GM12878 (cell line): ENCODE results near the gene STRA6. TPM values are rescaled to one million over a fixed set of nuclear protein-coding genes. Genes with fewer than 3 reads are reported as not detected.

ENCODE experiments used
- ATAC-seq: fragments of 200-7000 bp; cut with Tn5 transposase; 3 replicates; pipeline ENCODE4 v1.9.1; 2020; ENCODE audit warnings: mild to moderate bottlenecking, moderate library complexity
- BruUV-seq: library from RNA; stranded (reverse); fragments of 400-500 nt; replicated peaks from 2 replicates; lab custom pipeline; 2021; lab: Mats Ljungman, UMichigan
- CTCF ChIA-PET: fragments of 300-600 bp; sonication (Branson Sonifier 250); formaldehyde crosslinking; extraction: SDS; loops from one replicate; lab custom pipeline; 2021; ENCODE audit warnings: inconsistent platforms; lab: Yijun Ruan, JAX
- POLR2A ChIA-PET: fragments of 350-600 bp; formaldehyde crosslinking; extraction: SDS; loops from one replicate; lab custom pipeline; 2021; ENCODE audit warnings: inconsistent platforms; lab: Charles Lee
- RAD21 ChIA-PET: fragments of 300-600 bp; sonication (Branson Sonifier 250); formaldehyde crosslinking; loops from one replicate; lab custom pipeline; 2023; ENCODE audit warnings: antibody characterized with exemption; ENCODE audit not compliant: unreplicated experiment; lab: Charles Lee
- SMC1A ChIA-PET: fragments of 300-600 bp; sonication (Branson Sonifier 250); formaldehyde crosslinking; loops from one replicate; lab custom pipeline; 2023; ENCODE audit not compliant: unreplicated experiment, uncharacterized antibody; lab: Charles Lee
- DNase-seq: peaks from one replicate; pipeline ENCODE4 v3.0.0-alpha.2; 2011; ENCODE audit warnings: low read depth, low spot score
- FAIRE-seq: peaks from 3 replicates; lab custom pipeline; 2011; peaks lifted over from hg19 to GRCh38; lab: Jason Lieb, UNC
- H2AFZ ChIP-seq: 2 replicates; pipeline ENCODE4 v1.6.0; 2011; ENCODE audit warnings: low read depth, low read length, control low read depth; ENCODE audit not compliant: control insufficient read depth
- H3K27ac ChIP-seq: 2 replicates; pipeline ENCODE4 v1.5.1; 2011; ENCODE audit warnings: control low read depth; ENCODE audit not compliant: control insufficient read depth, insufficient read depth
- H3K27me3 ChIP-seq, 2 experiments: replicated peaks in 1 of 2; 2 replicates each; pipeline versions ENCODE4 v1.6.0 to v1.6.1; 2011; ENCODE audit warnings: low read length in 1 of 2; ENCODE audit not compliant: control insufficient read depth in 2 of 2, insufficient read depth in 2 of 2
- H3K36me3 ChIP-seq, 2 experiments: 2 replicates each; pipeline ENCODE4 v1.5.1; 2011; ENCODE audit warnings: low read length in 1 of 2; ENCODE audit not compliant: control insufficient read depth in 2 of 2, insufficient read depth in 2 of 2
- H3K4me1 ChIP-seq: 2 replicates; pipeline ENCODE4 v1.6.1; 2011; ENCODE audit warnings: mild to moderate bottlenecking, low read length, moderate library complexity, mixed read lengths; ENCODE audit not compliant: control insufficient read depth, insufficient read depth
- H3K4me2 ChIP-seq: 2 replicates; pipeline ENCODE4 v1.6.0; 2011; ENCODE audit warnings: control low read depth; ENCODE audit not compliant: control insufficient read depth, insufficient read depth
- H3K4me3 ChIP-seq: fragments of 200-600 bp; sonication (generic); 2 replicates; pipeline ENCODE4 v1.5.1; 2016
- H3K79me2 ChIP-seq: 2 replicates; pipeline ENCODE4 v1.6.0; 2011; ENCODE audit warnings: low read length; ENCODE audit not compliant: control insufficient read depth, insufficient read depth
- H3K9ac ChIP-seq: 2 replicates; pipeline ENCODE4 v1.8.0; 2011; ENCODE audit warnings: low read length, control low read depth, mixed read lengths; ENCODE audit not compliant: control insufficient read depth, insufficient read depth
- H3K9me3 ChIP-seq: replicated peaks from 3 replicates; pipeline ENCODE4 v1.5.1; 2011; ENCODE audit warnings: mild to moderate bottlenecking, low read length; ENCODE audit not compliant: control insufficient read depth, insufficient read depth
- H4K20me1 ChIP-seq: 2 replicates; pipeline ENCODE4 v1.6.0; 2011; ENCODE audit not compliant: control insufficient read depth, insufficient read depth
- RCOR1 ChIP-seq: conservative IDR thresholded peaks from 2 replicates; pipeline ENCODE4 v1.6.1; 2012; ENCODE audit warnings: low read depth, low read length, improper control_type of control experiment
- SMC3 ChIP-seq: IDR thresholded peaks from 2 replicates; pipeline ENCODE4 v1.6.1; 2011; ENCODE audit warnings: low read length, improper control_type of control experiment, borderline replicate concordance
- WGBS: methylation state at CpG from one replicate; pipeline ENCODE4 v1.1.6; 2016; ENCODE audit warnings: low lambda C conversion rate; ENCODE audit not compliant: insufficient replicate concordance, insufficient coverage; ENCODE audit errors: missing lambda C conversion rate; 5-methylcytosine and 5-hydroxymethylcytosine counted together
- in situ Hi-C: fragments of 300-500 bp; cut with MboI; formaldehyde crosslinking; loops from 9 replicates; pipeline ENCODE4 v1.14.3; 2018; ENCODE audit warnings: mixed read lengths
- intact Hi-C: fragments of 100-400 bp; cut with micrococcal nuclease; formaldehyde crosslinking; loops from one replicate; pipeline ENCODE4 v1.14.2; 2022; ENCODE audit not compliant: unreplicated experiment
- polyA plus RNA-seq, 11 experiments: library from polyadenylated mRNA; depleted of rRNA in 4 of 11; unstranded in 6 of 11; stranded (reverse) in 5 of 11; fragments of >200 nt; fragmentation: Nextera tagmentation in 4 of 11; fragmentation: Illumina TruSeq in 1 of 11; extraction: Ambion mirVana in 4 of 11; extraction: Trizol in 1 of 11; gene quantifications; 1 replicate in 1 of 11; 2 replicates in 10 of 11; pipeline versions ENCODE4 v1.2.1 to v1.2.3, GENCODE V29; 2011 to 2016; ENCODE audit warnings: inconsistent platforms in 2 of 11, missing spikeins in 2 of 11, low read depth in 1 of 11
- total RNA-seq, 4 experiments: library from RNA; depleted of rRNA in 3 of 4; stranded (reverse); fragments of >200 nt in 3 of 4; fragmentation: Illumina TruSeq in 1 of 4; extraction: Trizol in 1 of 4; gene quantifications; 2 replicates each; pipeline versions ENCODE4 v1.2.1 to v1.2.3, GENCODE V29; 2013 to 2021
- TF ChIP-seq, protein P1 (sequence below): IDR thresholded peaks from 2 replicates; pipeline ENCODE4 v1.6.1; 2012; ENCODE audit warnings: low read depth, low read length, improper control_type of control experiment
- TF ChIP-seq, protein P2 (sequence below): fragments of 450-650 bp; IDR thresholded peaks from 2 replicates; pipeline ENCODE4 v1.6.1; 2017; ENCODE audit warnings: antibody characterized with exemption, mild to moderate bottlenecking, moderate library complexity
- TF ChIP-seq, protein P3 (sequence below): fragments of 450-650 bp; formaldehyde crosslinking; IDR thresholded peaks from 2 replicates; pipeline ENCODE4 v1.4.0; 2020; ENCODE audit warnings: mild to moderate bottlenecking, moderate library complexity

STRA6 gene
- total and polyA plus RNA-seq, 10 of the 15 experiments (the other 5 are each of a cell fraction or from before 2014, with no cell fraction given), result 0.31 to 10.8 (median 5.8) TPM

DNA sequence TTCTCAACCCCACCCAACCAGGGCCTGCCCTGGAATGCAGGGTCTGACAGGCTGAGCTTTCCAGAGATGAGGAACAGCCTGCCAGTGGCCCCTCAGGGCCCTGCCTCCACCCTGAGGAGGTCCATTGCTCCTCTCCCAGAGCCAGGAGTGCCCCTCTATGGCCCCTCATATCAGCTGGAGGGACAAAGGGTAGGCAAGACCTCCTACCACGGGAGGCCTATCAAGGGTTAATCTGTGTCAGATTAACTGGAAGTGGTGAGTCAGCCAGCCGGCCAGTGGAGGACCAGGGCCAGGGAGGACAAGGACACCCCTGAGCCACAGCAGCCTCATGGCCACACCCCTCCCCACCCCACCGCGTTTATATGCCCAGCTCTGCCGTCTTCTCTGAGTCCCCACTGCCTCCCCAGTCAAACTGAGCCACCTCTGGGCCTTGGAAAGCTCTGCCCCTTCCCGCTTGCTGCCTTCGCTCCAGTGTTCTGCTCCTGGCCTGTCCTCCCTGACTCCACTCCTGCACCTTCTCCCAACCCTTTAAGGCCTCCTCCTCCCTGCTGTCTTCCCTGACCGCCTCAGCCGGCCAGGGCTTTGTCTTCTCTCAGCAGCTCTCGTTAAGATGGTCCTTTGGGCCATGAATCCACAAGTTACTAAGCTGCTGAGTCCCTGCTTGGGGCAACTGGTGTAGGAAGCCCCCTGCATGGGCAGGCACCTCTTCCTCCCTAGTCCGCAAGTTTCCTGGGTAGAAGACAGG is 40.0 kb upstream of the STRA6 start:
- H3K9me3 ChIP-seq, result no peaks in the 10 kb centered on the region
- H3K36me3 ChIP-seq, result no peaks in the 10 kb centered on the region
- H3K27ac ChIP-seq, result no peak overlapping the region
- 46% methylated on average over 11 of the region's 11 CpGs for WGBS
- H3K79me2 ChIP-seq, result no peaks in the 10 kb centered on the region
- no peak for ATAC-seq
- no peaks in the 10 kb centered on the region; the same call in 1 of the 2 replicates for H3K4me1 ChIP-seq
- no peak overlapping the region for H3K4me3 ChIP-seq
- H4K20me1 ChIP-seq, result no peaks in the 10 kb centered on the region
- no peak overlapping the region for H3K4me2 ChIP-seq
- RAD21 ChIA-PET, result interaction anchor here (1.2 kb wide), 1 partner anchor 42 kb away, joined by 3 read pairs; no protein-coding TSS in a partner anchor
- no peak for TF ChIP-seq SMC3
- TF ChIP-seq, protein P1, sequence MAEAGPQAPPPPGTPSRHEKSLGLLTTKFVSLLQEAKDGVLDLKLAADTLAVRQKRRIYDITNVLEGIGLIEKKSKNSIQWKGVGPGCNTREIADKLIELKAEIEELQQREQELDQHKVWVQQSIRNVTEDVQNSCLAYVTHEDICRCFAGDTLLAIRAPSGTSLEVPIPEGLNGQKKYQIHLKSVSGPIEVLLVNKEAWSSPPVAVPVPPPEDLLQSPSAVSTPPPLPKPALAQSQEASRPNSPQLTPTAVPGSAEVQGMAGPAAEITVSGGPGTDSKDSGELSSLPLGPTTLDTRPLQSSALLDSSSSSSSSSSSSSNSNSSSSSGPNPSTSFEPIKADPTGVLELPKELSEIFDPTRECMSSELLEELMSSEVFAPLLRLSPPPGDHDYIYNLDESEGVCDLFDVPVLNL, result no peak
- DNase-seq, result no peak
- in situ Hi-C loops, result no loop called here
- SMC1A ChIA-PET, result no interaction called here
- FAIRE-seq, result no peak
- CTCF ChIA-PET, result interaction anchor here (1.1 kb wide), 1 partner anchor 79 kb away, joined by 3 read pairs; no protein-coding TSS in a partner anchor
- intact Hi-C loops, result no loop called here
- H3K27me3 ChIP-seq, result no peaks in the 10 kb centered on the region; a peak in 1 of 4 replicates
- no TSS peak for BruUV-seq
- H2AFZ ChIP-seq, result no peak overlapping the region
- POLR2A ChIA-PET, result no interaction called here
- H3K9ac ChIP-seq, result no peak overlapping the region

DNA sequence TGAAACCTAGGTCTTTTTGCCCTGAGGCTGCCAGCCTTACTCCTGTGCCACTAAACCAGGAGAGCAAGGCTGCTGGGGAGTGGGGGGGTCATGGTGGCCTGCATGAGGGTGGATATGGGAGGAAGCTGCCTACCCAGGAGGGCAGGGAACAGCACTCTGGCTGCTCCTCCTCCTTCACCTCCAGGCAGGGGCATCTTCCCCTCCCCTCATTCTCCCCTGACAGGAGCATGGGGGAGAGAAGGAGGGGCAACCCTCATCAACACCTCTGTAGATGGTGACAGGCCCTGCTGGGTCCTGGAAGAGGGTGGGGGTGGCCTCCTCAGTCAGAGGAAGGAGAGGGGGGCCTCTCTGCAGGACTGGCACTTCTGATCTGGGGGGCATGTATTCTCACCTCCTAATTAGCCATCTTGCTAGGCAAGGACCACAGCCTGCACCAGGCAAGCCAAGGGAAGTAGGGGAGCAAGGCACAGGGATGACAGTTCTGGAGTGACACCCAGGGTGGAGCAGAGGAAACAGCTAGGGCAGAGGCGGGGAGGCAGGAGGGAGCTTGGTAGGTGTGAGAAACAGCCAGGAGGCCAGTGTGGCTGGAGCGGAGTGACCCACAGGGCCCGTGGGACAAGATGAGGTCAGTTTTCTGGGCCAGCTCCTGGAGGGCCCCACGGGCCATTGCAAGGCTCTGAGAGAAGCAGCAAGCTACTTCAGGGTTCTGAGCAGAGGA is 38.5 kb upstream of the STRA6 start:
- intact Hi-C loops, result no loop called here
- no peak for ATAC-seq
- Histone ChIP-seq H3K9ac (no peak overlapping the region), H3K9me3 (no peaks in the 10 kb centered on the region), H3K27ac (no peak overlapping the region), H3K4me2 (no peak overlapping the region), H3K4me3 (no peak overlapping the region), H3K27me3 (no peaks in the 10 kb centered on the region; a peak in 1 of 4 replicates), H4K20me1 (no peaks in the 10 kb centered on the region), H2AFZ (no peak overlapping the region), H3K4me1 (peaks cover 3% of the 10 kb centered on the region), H3K36me3 (no peaks in the 10 kb centered on the region), H3K79me2 (no peaks in the 10 kb centered on the region)
- in situ Hi-C loops, result no loop called here
- no TSS peak for BruUV-seq
- CTCF ChIA-PET, result interaction anchor here (0.7 kb wide), 1 partner anchor 67 kb away, joined by 5 read pairs; no protein-coding TSS in a partner anchor
- POLR2A ChIA-PET, result no interaction called here
- no peak for FAIRE-seq
- SMC1A ChIA-PET, result no interaction called here
- RAD21 ChIA-PET, result no interaction called here
- WGBS, result 27% methylated on average over 4 of the region's 4 CpGs
- no peak for DNase-seq
- TF ChIP-seq, protein P2, sequence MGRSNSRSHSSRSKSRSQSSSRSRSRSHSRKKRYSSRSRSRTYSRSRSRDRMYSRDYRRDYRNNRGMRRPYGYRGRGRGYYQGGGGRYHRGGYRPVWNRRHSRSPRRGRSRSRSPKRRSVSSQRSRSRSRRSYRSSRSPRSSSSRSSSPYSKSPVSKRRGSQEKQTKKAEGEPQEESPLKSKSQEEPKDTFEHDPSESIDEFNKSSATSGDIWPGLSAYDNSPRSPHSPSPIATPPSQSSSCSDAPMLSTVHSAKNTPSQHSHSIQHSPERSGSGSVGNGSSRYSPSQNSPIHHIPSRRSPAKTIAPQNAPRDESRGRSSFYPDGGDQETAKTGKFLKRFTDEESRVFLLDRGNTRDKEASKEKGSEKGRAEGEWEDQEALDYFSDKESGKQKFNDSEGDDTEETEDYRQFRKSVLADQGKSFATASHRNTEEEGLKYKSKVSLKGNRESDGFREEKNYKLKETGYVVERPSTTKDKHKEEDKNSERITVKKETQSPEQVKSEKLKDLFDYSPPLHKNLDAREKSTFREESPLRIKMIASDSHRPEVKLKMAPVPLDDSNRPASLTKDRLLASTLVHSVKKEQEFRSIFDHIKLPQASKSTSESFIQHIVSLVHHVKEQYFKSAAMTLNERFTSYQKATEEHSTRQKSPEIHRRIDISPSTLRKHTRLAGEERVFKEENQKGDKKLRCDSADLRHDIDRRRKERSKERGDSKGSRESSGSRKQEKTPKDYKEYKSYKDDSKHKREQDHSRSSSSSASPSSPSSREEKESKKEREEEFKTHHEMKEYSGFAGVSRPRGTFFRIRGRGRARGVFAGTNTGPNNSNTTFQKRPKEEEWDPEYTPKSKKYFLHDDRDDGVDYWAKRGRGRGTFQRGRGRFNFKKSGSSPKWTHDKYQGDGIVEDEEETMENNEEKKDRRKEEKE, result no peak
- TF ChIP-seq, protein P3, sequence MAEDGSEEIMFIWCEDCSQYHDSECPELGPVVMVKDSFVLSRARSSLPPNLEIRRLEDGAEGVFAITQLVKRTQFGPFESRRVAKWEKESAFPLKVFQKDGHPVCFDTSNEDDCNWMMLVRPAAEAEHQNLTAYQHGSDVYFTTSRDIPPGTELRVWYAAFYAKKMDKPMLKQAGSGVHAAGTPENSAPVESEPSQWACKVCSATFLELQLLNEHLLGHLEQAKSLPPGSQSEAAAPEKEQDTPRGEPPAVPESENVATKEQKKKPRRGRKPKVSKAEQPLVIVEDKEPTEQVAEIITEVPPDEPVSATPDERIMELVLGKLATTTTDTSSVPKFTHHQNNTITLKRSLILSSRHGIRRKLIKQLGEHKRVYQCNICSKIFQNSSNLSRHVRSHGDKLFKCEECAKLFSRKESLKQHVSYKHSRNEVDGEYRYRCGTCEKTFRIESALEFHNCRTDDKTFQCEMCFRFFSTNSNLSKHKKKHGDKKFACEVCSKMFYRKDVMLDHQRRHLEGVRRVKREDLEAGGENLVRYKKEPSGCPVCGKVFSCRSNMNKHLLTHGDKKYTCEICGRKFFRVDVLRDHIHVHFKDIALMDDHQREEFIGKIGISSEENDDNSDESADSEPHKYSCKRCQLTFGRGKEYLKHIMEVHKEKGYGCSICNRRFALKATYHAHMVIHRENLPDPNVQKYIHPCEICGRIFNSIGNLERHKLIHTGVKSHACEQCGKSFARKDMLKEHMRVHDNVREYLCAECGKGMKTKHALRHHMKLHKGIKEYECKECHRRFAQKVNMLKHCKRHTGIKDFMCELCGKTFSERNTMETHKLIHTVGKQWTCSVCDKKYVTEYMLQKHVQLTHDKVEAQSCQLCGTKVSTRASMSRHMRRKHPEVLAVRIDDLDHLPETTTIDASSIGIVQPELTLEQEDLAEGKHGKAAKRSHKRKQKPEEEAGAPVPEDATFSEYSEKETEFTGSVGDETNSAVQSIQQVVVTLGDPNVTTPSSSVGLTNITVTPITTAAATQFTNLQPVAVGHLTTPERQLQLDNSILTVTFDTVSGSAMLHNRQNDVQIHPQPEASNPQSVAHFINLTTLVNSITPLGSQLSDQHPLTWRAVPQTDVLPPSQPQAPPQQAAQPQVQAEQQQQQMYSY (CRISPR knock-in tag), result no peak
- TF ChIP-seq RCOR1, result no peak
